Vagina (tissue), 2 donors: ENCODE results near the gene APBB2. TPM values are rescaled to one million over a fixed set of nuclear protein-coding genes. Genes with fewer than 3 reads are reported as not detected.

ENCODE experiments used
- DNase-seq, 2 donors: peaks; one replicate each; pipeline ENCODE4 v3.0.0-alpha.2; 2017; ENCODE audit errors: extremely low spot score in 2 of 2
- H3K27ac ChIP-seq: fragments of 200-600 bp; sonication (generic); one replicate; pipeline ENCODE4 v1.5.1; 2019
- H3K27me3 ChIP-seq: fragments of 200-600 bp; sonication (generic); one replicate; pipeline ENCODE4 v1.5.1; 2019
- H3K36me3 ChIP-seq, 2 donors: fragments of 200-600 bp; sonication (generic); one replicate each; pipeline ENCODE4 v1.5.1; 2017 to 2019
- H3K4me1 ChIP-seq: fragments of 200-600 bp; sonication (generic); one replicate; pipeline ENCODE4 v1.5.1; 2019
- H3K4me3 ChIP-seq, 2 donors: fragments of 200-600 bp; sonication (generic); 1 replicate in 1 of 2; 2 replicates in 1 of 2; pipeline ENCODE4 v1.5.1; 2016 to 2019
- H3K9me3 ChIP-seq: fragments of 200-600 bp; sonication (generic); one replicate; pipeline ENCODE4 v1.5.1; 2019
- CTCF ChIP-seq, 3 experiments: fragments of 450-650 bp in 2 of 3; fragments of 200-600 bp in 1 of 3; sonication (generic) in 1 of 3; IDR thresholded peaks; one replicate each; pipeline ENCODE4 v1.5.1; 2017 to 2019; ENCODE audit warnings: antibody characterized with exemption in 3 of 3, mild to moderate bottlenecking in 2 of 3, moderate library complexity in 2 of 3
- POLR2A ChIP-seq, 2 donors: fragments of 450-650 bp; IDR thresholded peaks; one replicate each; pipeline ENCODE4 v1.6.1; 2017; ENCODE audit warnings: antibody characterized with exemption in 2 of 2, mild to moderate bottlenecking in 2 of 2, moderate library complexity in 2 of 2
- POLR2AphosphoS5 ChIP-seq, 2 donors: sonication (generic); formaldehyde crosslinking; IDR thresholded peaks; one replicate each; pipeline ENCODE4 v1.9.0; 2017; ENCODE audit warnings: antibody characterized with exemption in 2 of 2, mild to moderate bottlenecking in 2 of 2, low read depth in 1 of 2; ENCODE audit not compliant: insufficient read depth in 1 of 2
- intact Hi-C: fragments of 100-400 bp; cut with DNase I; formaldehyde crosslinking; loops from one replicate; pipeline ENCODE4 v1.15.1; 2023
- total RNA-seq: library from RNA; depleted of rRNA; stranded (reverse); fragments of >200 nt; gene quantifications from one replicate; pipeline ENCODE4 v1.2.3, GENCODE V29; 2016

The APBB2 gene
- total RNA-seq, 1 donor from 2014 or later: 68.8 TPM

- H3K27ac ChIP-seq: peak overlapping the region; percentile 60
- no peak overlapping the region for H3K4me3 ChIP-seq
These were observed 11.3 kb downstream of the APBB2 start for GRCh38 chr4:41202820-41203568.

GRCh38 chr4:41202356-41202755 lies 12.0 kb downstream of the APBB2 start:
- intact Hi-C loops: loop anchor here (10.0 kb wide), 1 partner anchor 48 kb away; no protein-coding TSS in a partner anchor
- Histone ChIP-seq H3K27ac (peak overlapping the region; percentile 60), H3K9me3 (no peaks in the 10 kb centered on the region), H3K36me3 (no peaks in the 10 kb centered on the region), H3K4me1 (peaks cover 36% of the 10 kb centered on the region), H3K4me3 (no peak overlapping the region), H3K27me3 (no peaks in the 10 kb centered on the region)
- TF ChIP-seq POLR2A (IDR thresholded peaks at IDR 0.05) (no peak), CTCF (IDR thresholded peaks at IDR 0.05) (no peak), POLR2AphosphoS5 (IDR thresholded peaks at IDR 0.05; ENCODE audit: insufficient read depth in 1 of 2, low read depth in 1 of 2) (no peak)
- DNase-seq: no peak

More at GRCh38 chr4:41202820-41203568, 11.3 kb downstream of the APBB2 start:
- Histone ChIP-seq H3K27me3 (no peaks in the 10 kb centered on the region), H3K36me3 (no peaks in the 10 kb centered on the region), H3K9me3 (no peaks in the 10 kb centered on the region), H3K4me1 (peaks cover 38% of the 10 kb centered on the region)
- TF ChIP-seq CTCF (IDR thresholded peaks at IDR 0.05) (no peak), POLR2A (IDR thresholded peaks at IDR 0.05) (no peak), POLR2AphosphoS5 (IDR thresholded peaks at IDR 0.05; ENCODE audit: insufficient read depth in 1 of 2, low read depth in 1 of 2) (no peak)
- intact Hi-C loops: loop anchor here (10.0 kb wide), 1 partner anchor 48 kb away; no protein-coding TSS in a partner anchor
- DNase-seq: no peak

GRCh38 chr4:41200486-41201017 lies 13.8 kb downstream of the APBB2 start:
- no peak for DNase-seq
- Histone ChIP-seq H3K4me1 (peaks cover 27% of the 10 kb centered on the region), H3K9me3 (no peaks in the 10 kb centered on the region), H3K36me3 (no peaks in the 10 kb centered on the region), H3K27me3 (no peaks in the 10 kb centered on the region), H3K27ac (no peak overlapping the region), H3K4me3 (no peak overlapping the region)
- intact Hi-C loops: loop anchor here (10.0 kb wide), 1 partner anchor 46 kb away; no protein-coding TSS in a partner anchor
- TF ChIP-seq POLR2AphosphoS5 (IDR thresholded peaks at IDR 0.05; ENCODE audit: insufficient read depth in 1 of 2, low read depth in 1 of 2) (no peak), POLR2A (IDR thresholded peaks at IDR 0.05) (no peak), CTCF (IDR thresholded peaks at IDR 0.05) (no peak)

- Histone ChIP-seq H3K4me3 (no peak overlapping the region), H3K27me3 (no peaks in the 10 kb centered on the region), H3K4me1 (peaks cover 22% of the 10 kb centered on the region), H3K9me3 (no peaks in the 10 kb centered on the region), H3K36me3 (no peaks in the 10 kb centered on the region), H3K27ac (no peak overlapping the region)
- TF ChIP-seq POLR2AphosphoS5 (IDR thresholded peaks at IDR 0.05; ENCODE audit: insufficient read depth in 1 of 2, low read depth in 1 of 2) (no peak), POLR2A (IDR thresholded peaks at IDR 0.05) (no peak), CTCF (IDR thresholded peaks at IDR 0.05) (no peak)
- no peak for DNase-seq
- intact Hi-C loops: loop anchor here (10.0 kb wide), 1 partner anchor 45 kb away; no protein-coding TSS in a partner anchor
These were observed 14.6 kb downstream of the APBB2 start for GRCh38 chr4:41199788-41200187.

- Histone ChIP-seq H3K9me3 (no peaks in the 10 kb centered on the region), H3K36me3 (no peaks in the 10 kb centered on the region), H3K27ac (no peak overlapping the region), H3K4me1 (peaks cover 4% of the 10 kb centered on the region), H3K4me3 (no peak overlapping the region), H3K27me3 (no peaks in the 10 kb centered on the region)
- intact Hi-C loops: no loop called here
- no peak for DNase-seq
- TF ChIP-seq POLR2A (IDR thresholded peaks at IDR 0.05) (no peak), POLR2AphosphoS5 (IDR thresholded peaks at IDR 0.05; ENCODE audit: insufficient read depth in 1 of 2, low read depth in 1 of 2) (no peak), CTCF (IDR thresholded peaks at IDR 0.05) (no peak)
These were observed 16.3 kb downstream of the APBB2 start for GRCh38 chr4:41197996-41198395.
